Umbilical cord (tissue), 2 donors: ENCODE measurements around the gene PRKRIP1. TPM values are rescaled to one million over a fixed set of nuclear protein-coding genes. Genes with fewer than 3 reads are reported as not detected.
"Not testable (repeated sequence)": the region's sequence is repeated elsewhere in the genome, so short reads cannot be mapped to it uniquely, and the experiment has no call there.

Experiments
- DNase-seq: peaks from one replicate; pipeline ENCODE4 v3.0.0-alpha.2; 2015; ENCODE audit warnings: low spot score
- total RNA-seq: library from RNA; depleted of rRNA; stranded (reverse); fragments of >200 nt; gene quantifications from one replicate; pipeline ENCODE4 v1.2.3, GENCODE V29; 2014; ENCODE audit warnings: low replicate concordance; ENCODE audit not compliant: insufficient read depth

Gene PRKRIP1
- total RNA-seq, 1 donor from 2014 or later = 21.2 TPM

DNA sequence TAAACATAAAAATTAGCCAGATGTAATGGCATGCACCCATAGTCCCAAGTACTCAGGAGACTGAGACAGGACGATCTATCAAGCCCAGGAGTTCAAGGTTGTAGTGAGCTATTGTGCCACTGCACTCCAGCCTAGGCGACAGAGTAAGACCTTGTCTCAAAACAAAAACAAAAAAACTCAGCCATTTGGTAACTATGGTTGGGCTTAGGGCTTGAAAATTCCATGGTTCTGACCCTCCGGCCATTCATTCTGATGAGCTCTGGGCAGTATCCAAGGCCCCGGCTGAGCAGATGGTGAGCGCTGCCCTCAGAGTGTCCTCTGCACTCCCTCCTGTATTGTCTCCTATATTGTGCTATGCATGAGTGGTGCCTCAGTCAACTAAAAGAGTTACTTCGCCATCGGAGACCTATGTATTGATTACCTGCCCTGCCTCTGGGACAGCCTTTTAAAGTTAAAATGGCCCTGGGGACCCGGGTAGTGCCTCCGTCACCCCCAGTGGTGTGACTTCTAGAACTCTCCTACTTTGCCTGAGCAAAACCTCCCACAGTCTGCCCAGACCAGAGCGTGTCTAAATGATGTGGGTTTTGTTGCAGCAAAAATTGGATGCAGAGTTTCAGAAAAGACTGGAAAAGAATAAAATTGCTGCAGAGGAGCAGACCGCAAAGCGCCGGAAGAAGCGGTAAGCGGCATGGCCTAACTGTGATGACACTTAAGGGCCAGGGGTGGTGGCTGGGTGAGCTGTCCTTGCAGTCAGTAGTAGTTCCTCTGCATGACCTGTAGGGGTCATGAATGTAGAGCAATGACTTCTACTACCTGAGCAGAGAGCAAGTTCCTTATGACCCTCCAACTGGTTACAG lies 8.1 kb downstream of the PRKRIP1 start:
- peak; percentile 8 for DNase-seq

DNA sequence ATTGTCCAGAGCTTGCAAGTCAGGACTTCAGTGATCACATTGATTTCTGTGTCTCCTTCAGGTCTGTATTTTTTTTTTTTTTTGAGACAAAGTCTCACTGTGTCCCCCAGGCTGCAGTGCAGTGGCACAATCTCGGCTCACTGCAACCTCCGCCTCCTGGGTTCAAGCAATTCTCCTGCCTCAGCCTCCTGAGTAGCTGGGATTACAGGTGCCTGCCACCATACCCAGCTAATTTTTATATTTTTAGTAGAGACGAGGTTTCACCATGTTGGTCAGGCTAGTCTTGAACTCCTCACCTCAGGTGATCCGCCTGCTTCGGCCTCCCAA lies 8.7 kb downstream of the PRKRIP1 start:
- not testable (repeated sequence) for DNase-seq

DNA sequence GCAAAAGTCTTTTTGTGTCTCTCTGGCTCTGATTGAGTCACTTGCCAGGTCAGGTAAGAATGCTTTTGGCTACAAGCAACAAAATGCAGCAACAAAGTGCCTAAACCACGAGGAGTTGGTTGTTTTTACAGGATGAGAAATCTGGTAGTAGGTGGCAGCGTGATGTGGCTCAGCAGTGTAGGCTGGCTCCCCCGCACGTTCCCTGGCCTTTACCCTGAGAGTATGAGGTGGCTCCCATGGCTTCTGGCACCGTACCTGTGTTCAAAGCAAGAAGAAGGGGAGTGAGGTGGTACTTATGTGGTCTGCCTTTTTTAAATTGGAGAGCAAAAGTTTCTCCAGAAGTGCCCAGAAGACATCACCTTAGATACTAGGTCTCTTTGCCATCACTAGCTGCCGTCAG lies 11.7 kb downstream of the PRKRIP1 start:
- no peak for DNase-seq

DNA sequence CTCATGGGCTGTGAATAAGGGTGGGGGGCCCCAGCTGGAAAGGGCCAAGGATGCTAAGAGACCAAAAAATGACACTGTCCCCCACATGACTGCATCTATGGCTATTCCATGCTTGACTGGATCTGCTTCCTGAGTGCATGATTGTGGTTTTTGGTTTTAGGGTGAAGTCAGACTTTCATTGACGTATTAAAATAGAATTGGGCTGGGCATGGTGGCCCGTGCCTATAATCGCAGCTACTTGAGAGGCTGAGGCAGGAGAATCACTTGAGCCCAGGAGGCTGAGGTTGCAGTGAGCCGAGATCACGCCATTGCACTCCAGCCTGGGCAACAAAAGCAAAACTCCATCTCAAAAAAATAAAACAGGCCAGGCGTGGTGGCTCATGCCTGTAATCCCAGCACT lies 12.4 kb downstream of the PRKRIP1 start:
- DNase-seq = not testable (repeated sequence)

DNA sequence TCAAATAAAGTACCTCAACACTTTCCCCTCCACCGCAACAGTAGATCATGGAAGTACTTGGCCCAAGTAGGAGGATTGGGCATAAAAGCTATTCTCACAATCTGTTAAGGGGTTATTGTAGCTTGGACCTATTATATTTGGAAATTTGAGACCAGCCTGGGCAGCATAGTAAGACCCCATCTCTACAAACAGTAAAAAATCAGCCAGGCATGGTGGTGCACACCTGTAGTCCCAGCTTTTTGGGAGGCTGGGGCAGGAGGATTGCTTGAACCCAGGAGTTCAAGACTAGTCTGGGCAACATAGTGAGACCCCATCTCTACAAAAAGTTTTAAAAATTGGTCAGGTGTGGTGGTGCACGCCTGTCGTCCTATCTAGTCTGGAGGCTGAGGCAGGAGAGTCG lies 13.2 kb downstream of the PRKRIP1 start:
- no peak for DNase-seq

DNA sequence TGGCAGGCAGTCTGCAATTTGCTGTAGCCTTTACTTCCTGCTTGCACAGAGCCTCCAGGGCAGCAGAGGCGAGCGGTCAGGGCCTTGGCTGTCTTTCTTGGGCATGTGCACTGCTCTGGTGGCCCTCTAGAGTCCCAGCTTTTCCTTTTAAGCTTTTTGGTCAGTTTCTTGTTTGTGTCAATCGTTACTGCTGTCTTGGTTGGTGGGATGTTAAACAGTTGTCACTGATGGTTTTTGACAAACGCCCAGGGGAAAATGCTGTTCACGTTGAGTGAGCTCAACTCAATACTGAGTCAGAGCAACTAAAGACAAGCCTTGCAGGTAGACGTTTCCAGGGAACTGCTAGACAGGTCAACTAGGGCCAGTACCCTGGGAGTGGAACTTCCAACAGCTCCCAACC lies 14.0 kb downstream of the PRKRIP1 start:
- no peak for DNase-seq

DNA sequence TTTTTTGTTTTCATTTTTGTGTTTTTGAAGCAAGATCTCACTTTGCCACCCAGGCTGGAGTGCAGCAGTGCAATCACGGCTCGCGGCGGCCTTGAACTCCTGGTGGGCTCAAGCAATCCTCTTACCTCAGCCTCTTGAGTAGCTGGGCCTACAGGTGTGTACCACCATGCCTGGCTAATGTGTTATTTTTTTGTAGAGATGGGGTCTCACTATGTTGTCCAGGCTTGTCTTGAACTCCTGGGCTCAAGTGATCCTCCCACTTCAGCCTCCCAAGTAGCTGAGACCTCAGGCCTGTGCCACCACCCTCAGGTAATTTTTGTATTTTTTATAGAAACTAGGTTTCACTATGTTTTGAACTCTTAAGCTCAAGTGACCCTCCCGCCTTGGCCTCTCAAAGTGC lies 14.8 kb downstream of the PRKRIP1 start:
- DNase-seq = no peak

DNA sequence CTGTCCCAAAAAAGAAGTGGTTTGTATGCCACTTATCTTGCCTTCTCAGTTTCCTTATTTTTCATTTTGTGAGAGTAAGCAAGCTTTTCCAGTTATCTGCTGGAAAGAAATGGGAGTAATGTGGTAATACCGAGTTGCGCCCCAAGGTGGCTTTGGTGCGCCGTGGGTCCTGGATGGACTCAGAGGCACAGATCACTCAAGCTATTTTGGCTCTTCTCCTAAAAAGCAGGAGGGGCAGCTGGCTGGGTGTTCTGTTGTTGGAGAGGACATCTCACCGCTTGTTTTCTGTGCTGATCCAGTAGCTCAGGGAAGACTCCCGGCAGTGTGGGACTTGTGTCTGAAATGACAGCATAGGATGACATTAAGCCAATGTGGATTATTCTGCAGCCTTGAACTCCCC lies 16.4 kb downstream of the PRKRIP1 start:
- no peak for DNase-seq

DNA sequence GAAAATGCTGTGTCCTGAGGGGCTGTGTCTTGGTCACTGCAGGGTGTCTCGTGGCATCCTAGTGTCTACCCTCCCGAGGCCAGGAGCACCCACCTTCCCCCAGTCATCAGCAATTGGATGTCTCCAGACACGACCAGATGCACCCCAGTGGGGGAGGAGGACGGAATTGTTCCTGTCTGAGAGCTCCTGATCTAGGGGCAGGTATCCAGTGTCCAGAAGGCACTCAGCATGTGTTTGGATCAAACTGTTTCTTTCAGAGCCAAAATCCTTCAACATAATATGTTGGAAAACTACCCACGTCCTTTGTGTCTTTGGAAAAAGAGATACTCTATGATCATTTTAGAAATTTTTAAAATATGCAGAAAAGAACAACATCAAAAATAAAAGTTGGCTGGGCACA lies 16.9 kb downstream of the PRKRIP1 start:
- no peak for DNase-seq

DNA sequence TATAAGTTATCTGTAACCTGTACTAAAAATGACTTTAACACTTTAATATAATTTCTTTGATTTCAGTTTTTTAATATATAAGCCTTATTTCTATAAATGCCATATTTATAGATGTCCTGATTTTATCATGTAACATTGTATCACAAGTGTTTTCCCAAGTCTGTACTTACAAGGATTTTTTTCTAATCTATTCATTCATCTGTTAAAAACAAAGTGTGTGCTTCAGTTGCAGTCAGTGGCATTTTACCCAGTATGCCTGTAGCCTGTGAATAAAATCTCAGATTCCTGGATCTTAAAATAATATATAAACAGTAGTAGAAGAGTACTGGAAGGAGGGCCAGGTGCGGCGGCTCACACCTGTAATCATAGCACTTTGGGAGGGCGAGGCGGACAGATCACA lies 17.4 kb downstream of the PRKRIP1 start:
- DNase-seq = no peak

DNA sequence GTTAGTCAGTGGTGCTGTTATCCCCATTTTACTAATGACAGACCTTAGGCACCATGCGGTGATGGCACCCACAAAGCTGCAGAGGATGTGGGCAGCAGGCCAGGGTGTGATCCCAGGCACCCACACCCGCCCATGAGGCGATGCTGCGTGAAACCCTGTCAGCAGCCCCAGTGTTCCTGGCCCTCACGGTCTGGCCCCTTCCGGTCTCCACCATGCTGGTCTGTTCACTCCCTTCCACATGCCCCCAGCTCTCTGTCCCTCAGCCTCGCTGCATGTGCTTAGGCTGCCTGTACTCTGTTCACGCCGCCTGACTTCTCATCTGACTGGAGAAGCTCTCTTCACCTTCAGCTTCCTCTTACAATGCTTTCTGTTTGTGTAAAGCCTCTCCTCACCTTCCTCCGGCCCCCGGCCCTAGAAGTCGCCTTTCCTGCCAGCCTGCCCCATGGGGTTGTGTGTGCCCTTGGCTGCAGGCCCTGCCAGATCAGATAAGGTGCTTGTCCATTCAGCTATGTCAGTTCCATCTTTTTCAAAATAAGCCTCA lies 19.6 kb downstream of the PRKRIP1 start:
- no peak for DNase-seq

DNA sequence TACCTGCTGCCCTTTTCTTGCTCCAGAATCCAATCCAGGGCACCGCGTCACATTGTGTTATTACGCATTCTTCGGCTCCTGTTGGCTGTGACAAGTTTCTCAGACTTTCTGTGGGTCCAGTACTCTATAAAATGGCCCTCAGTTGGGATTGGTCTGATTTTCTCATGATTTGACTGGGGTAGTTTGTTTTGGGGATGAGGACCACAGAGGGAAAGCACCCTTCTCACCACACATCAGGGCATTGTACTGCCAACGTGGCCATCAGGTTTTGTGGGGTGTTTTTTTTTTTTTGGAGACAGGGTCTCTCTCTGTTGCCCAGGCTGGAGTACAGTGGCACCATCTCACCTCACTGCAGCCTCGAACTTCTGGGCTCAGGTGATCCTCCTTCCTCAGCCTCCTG lies 20.2 kb downstream of the PRKRIP1 start:
- DNase-seq = no peak

DNA sequence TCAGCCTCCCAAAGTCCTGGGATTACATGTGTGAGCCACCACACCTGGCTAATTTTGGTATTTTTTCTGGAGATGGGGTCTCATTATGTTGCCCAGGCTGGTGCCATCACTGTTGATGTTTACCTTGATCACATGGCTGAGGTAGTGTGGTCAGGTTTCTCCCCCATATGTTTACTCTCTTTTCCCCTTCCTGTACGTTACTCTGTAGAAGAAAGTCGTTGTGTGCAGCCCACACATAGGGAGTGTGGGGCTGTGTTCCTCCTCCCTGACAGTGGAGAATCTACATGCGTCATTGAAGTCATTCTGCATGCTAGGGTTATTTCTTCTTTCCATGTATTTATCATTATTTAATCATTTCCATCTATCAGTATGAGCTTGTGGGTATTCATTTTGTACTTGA lies 20.9 kb downstream of the PRKRIP1 start:
- DNase-seq = no peak

DNA sequence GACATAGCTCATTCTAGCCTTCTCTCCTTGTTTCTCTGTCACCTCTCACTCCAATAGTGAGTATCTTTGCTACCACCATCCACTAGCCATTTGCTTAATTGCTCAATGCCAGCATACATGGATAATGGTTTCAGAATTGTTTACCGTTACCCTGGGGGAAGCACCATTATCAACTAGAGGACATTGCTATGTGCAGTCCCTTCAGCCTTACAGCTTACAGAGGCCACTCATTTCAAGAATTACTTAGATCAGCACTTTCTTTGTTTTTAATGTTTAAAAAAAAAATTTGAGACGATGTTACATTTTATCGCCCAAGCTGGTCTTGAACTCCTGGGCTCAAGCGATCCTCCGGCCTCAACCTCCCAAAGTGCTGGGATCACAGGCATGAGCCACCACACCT lies 22.4 kb downstream of the PRKRIP1 start:
- no peak for DNase-seq

DNA sequence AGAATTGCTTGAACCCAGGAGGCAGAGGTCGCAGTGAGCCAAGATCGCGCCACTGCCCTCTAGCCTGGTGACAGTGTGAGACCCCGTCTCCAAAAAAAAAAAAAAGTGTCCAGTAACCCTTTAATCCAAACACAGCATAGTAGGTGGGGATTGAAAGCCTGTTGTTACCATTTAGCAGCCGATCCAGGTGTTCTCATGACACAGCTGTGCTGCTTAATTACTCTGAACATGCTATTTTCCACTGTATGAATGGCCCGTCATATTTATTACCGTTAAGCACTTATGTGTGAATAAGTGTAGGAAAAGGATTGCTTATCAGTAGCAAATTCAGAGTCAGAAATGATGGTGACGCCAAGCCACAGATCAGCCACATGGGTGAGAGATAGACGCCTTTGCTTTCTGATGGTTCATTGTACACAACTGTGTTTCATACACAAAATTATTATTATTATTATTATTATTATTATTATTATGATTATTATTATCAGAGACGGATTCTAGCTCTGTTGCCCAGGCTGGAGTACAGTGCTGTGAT lies 25.6 kb downstream of the PRKRIP1 start:
- no peak for DNase-seq

DNA sequence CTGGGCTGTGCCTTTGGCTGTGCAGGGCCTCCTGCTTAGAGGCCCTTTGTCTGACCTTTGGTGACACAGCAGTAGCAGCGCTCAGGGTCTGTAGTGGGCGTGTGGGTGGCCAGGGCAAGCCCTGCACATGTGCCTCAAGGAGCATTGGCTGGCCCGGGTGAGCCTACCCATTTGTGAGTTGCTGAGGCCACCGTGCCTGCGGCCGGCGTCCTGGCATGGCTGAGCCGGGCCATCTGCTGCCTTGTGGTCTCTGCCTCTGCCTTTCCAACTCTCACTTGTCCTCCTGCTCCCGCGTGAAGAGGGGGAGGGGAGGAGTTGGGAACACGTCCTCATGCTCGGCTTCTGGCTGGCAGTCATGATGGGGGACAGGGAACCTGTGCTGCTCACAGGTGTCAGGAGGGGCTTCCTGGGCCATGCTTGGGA lies 28.0 kb downstream of the PRKRIP1 start:
- DNase-seq = no peak

DNA sequence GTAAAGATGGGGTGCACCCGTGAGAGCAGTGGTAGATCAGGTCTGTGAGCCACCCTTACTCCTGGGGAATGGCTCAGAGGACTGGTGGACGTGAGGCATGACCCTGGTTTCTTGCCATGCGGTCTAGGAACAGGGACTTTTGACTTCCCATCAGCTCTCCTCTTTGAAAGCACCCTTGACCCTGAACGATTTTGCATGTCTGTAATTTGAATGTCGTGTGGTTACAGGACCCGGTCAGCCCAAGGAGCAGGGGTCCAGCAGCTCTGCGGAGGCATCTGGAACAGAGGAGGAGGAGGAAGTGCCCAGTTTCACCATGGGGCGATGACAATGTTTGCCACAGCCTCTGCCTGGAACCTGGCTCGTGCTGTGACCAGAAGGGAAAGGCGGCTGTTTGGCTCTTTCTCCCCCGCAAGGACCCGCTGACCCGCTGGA lies 28.6 kb downstream of the PRKRIP1 start:
- no peak for DNase-seq

DNA sequence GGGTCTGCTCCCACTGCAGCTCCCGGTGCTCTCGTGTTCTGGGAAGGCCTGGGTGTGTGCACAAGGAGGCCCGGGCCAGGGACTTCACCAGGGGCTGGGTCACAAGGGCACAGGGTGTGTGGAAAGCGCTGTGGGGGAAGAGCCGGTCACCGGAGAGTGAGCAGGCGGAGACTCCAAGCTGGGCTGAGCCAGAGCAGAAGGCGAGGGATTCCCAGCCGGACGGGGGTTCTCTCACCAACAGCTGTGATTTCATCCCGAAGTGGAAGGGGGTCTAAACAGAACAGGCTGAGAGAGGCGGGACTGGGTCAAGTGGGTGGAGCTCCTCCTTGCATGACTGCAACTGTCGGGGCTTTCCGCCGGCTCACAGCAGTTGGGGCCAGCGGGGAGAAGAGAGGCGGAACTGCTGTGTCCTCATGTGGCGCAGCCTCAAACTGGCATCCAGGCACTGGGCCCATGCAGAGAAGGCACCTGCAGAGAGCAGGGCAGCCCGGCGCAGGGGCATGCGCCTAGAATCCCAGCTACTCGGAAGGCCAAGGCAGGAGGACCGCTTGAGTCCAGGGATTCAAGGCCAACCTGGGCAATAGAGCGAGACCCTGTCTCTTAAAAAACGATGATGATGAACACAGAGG lies 29.6 kb downstream of the PRKRIP1 start:
- DNase-seq = no peak

DNA sequence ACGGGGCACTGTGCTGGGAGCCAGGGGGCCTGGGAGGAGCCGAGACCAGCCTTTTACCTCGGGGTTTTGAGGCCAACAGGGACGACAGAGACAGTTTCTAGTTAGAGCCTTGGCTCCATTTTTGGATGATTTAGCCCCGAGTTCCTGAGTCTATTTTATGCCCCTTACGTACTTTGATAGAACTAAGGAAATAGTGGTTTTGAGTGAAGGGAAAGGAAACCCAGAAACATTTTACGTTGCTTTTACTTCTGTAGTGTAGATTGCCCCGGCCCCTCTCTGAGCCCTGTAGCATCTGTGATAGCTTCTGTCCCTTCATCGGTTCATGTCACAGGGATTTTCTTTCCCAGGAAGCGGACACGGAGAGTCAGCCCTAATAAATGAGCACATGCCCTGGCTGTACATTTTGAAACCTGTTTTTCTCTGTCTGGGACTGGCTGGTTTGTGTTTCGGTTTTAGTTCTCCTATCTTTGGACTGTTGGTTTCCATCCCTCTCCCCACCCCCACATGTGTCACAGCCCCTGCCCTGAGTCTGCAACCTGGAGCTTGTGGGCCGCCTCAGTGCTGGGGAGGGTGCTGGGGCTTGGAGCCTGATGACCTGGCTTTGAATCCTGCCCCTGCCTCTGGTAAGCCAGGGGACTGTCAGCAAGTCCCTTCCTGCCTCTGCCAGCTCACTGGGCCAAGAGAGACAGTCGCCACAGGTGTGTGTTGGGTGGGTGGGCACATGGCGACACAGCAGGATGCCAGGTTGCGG lies 30.3 kb downstream of the PRKRIP1 start:
- DNase-seq = no peak

DNA sequence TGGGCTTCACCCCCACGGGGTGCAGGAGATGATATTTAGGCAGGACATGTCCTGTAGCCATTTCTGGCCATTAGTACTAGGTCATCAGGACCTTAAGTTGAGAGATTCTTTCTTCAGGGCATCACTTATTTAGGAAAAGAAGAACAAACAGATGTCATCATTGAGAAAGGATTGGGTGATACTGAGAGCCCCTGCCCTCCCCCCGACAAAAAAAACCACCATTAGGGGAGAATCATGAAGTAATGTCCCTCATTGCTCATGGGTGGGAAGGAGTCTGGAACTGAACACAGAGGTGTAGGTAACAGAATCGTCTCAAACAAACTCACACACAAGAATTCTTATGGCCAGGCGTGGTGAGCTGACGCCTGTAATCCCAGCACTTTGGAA lies 30.8 kb downstream of the PRKRIP1 start:
- DNase-seq = no peak

DNA sequence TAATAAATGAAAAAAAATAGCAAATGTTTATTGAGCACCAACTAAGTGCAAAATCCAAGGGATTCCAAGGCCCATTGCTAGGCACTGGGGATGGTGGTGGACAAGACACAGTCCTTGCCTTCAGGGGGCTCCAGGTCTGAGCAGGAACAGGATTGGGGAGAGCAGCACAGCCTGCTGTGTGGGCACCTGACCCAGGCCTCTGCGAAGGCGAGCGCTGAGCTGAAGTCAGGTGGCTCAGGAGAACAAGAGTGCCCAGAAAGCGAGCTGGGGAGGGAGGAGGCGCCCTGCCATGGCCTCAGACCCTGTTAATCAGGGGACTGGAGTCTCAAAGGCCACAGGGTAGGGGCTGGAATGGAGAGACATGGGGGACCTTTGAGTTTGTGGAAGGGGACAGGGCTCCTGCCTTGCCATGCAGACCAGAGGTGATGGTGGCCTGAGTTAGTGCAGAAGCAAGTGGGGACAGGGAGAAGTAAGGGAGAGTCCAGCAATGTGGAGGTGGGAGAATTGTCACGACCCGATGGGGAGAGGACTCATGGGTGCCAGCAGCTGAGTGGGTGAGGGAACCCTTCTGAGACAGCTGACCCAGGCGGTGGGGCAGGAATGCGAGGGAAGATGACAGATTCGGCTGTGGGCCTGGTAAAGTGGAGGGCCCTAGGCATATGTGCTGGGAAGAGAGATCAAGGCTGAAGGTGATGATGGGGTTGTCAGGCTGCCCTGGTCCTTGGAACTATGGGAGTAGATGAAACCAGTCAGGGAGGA lies 33.2 kb downstream of the PRKRIP1 start:
- no peak for DNase-seq
